ENCODE measurements around the gene LAMA2. TPM values are rescaled to one million over a fixed set of nuclear protein-coding genes. Genes with fewer than 3 reads are reported as not detected.

LAMA2 gene
- polyA plus RNA-seq, 1 donor from 2014 or later, result 2.5 TPM

DNA sequence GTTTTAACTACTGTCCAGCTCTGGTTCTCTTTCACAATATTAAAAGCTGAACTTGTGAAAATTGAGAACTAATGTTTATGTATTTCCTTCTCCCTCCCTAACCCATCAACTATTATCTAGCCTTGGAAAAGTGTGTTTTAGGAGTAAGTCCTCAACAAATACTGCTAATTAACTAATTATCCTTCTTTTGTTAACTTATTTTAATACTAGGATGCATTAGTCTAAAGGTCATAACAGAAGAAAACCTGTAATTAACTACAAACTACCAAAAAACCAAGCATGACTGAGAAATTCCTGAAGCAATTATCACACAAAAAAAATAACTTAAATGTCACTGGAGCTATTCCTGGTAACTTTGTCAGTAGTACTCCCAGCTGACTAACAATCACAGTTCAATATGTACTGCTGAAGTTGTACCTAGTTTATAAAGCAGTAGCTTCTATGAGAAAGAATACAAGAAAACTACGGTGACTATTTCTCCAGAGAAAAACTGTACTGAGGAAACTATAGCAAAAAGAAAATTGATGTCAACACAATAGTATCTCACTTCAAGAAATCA, 301.9 kb downstream of the LAMA2 start:
- H3K36me3 ChIP-seq (ENCODE audit: insufficient read depth, low read length), result no peaks in the 10 kb centered on the region
- H3K4me2 ChIP-seq (ENCODE audit: low read length), result no peak overlapping the region
- no peak overlapping the region for H3K27ac ChIP-seq (ENCODE audit: low read length)
- no peaks in the 10 kb centered on the region for H3K9me3 ChIP-seq (ENCODE audit: low read length)
- no peaks in the 10 kb centered on the region for H3F3A ChIP-seq (ENCODE audit: insufficient read depth, low read length, poor library complexity, severe bottlenecking)
- no peak overlapping the region for H2AFZ ChIP-seq (ENCODE audit: low read depth, low read length)
- no peaks in the 10 kb centered on the region for H3K9me2 ChIP-seq (ENCODE audit: insufficient read depth, low read length)
- no peaks in the 10 kb centered on the region for H4K20me1 ChIP-seq (ENCODE audit: insufficient read depth)
- H3K79me2 ChIP-seq (replicated peaks; ENCODE audit: insufficient read depth, low read length), result no peaks in the 10 kb centered on the region
- TF ChIP-seq RAD21 (conservative IDR thresholded peaks at IDR 0.05), result no peak
- H3K9ac ChIP-seq (ENCODE audit: low read length), result no peak overlapping the region
- no peak overlapping the region for H3K4me3 ChIP-seq (ENCODE audit: low read length)
- H3K27me3 ChIP-seq (ENCODE audit: insufficient read depth, low read depth, low read length), result peaks cover 3% of the 10 kb centered on the region

DNA sequence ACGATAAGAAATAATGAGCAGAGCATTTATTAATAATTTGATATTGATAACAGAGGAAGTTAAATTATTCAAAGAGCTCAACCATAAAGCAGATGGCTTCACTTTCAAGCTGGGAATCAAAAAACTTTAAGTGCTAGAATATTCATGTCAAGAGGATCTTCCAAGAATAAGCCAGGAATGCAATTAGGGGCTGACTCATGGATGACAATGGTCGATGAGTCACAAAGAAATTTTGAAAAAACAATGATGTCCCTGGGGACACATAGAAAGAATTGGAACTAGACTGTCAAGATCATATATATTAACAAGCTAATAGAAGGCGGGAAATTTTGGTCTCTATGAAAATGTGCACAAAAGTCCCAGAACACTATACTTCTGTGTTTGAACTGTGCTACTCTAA, 304.1 kb downstream of the LAMA2 start:
- Histone ChIP-seq H3K27me3 (ENCODE audit: insufficient read depth, low read depth, low read length) (peaks cover 5% of the 10 kb centered on the region), H2AFZ (ENCODE audit: low read depth, low read length) (no peak overlapping the region), H3F3A (ENCODE audit: insufficient read depth, low read length, poor library complexity, severe bottlenecking) (no peaks in the 10 kb centered on the region), H3K9me2 (ENCODE audit: insufficient read depth, low read length) (no peaks in the 10 kb centered on the region), H3K9me3 (ENCODE audit: low read length) (no peaks in the 10 kb centered on the region), H4K20me1 (ENCODE audit: insufficient read depth) (no peaks in the 10 kb centered on the region), H3K27ac (ENCODE audit: low read length) (no peak overlapping the region), H3K9ac (ENCODE audit: low read length) (no peak overlapping the region), H3K4me2 (ENCODE audit: low read length) (no peak overlapping the region), H3K36me3 (ENCODE audit: insufficient read depth, low read length) (no peaks in the 10 kb centered on the region), H3K4me3 (ENCODE audit: low read length) (no peak overlapping the region), H3K79me2 (replicated peaks; ENCODE audit: insufficient read depth, low read length) (no peaks in the 10 kb centered on the region)
- TF ChIP-seq EP300 (conservative IDR thresholded peaks at IDR 0.05; ENCODE audit: poor library complexity, severe bottlenecking), result no peak
- no peak for TF ChIP-seq TAF1 (IDR thresholded peaks at IDR 0.05; ENCODE audit: low read depth)
- TF ChIP-seq, protein P1, sequence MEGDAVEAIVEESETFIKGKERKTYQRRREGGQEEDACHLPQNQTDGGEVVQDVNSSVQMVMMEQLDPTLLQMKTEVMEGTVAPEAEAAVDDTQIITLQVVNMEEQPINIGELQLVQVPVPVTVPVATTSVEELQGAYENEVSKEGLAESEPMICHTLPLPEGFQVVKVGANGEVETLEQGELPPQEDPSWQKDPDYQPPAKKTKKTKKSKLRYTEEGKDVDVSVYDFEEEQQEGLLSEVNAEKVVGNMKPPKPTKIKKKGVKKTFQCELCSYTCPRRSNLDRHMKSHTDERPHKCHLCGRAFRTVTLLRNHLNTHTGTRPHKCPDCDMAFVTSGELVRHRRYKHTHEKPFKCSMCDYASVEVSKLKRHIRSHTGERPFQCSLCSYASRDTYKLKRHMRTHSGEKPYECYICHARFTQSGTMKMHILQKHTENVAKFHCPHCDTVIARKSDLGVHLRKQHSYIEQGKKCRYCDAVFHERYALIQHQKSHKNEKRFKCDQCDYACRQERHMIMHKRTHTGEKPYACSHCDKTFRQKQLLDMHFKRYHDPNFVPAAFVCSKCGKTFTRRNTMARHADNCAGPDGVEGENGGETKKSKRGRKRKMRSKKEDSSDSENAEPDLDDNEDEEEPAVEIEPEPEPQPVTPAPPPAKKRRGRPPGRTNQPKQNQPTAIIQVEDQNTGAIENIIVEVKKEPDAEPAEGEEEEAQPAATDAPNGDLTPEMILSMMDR (IDR thresholded peaks at IDR 0.05; ENCODE audit: poor library complexity, severe bottlenecking), result no peak

DNA sequence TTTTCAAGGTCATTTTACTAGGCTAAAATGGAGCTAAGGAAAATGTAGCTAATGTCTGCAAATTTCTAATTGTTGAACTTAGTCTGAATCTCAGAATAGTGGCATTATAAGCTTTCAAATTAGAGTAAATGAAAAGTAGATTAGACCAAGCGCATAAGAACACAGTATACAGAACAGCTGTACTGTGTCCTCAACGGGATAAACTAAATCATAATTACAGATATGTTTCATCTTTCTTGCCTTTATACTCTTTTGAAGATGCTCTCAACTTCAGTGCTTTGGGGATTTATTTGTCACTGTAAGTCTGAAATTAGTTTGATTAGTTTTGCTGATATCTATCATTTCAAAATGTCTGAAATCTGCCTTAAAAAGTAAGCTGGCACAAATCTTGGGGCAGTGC, 305.4 kb downstream of the LAMA2 start:
- no peaks in the 10 kb centered on the region for H3K36me3 ChIP-seq (ENCODE audit: insufficient read depth, low read length)
- no peaks in the 10 kb centered on the region for H3K9me3 ChIP-seq (ENCODE audit: low read length)
- H3K9ac ChIP-seq (ENCODE audit: low read length), result no peak overlapping the region
- no peaks in the 10 kb centered on the region for H3F3A ChIP-seq (ENCODE audit: insufficient read depth, low read length, poor library complexity, severe bottlenecking)
- no peak for TF ChIP-seq TAF1 (IDR thresholded peaks at IDR 0.05; ENCODE audit: low read depth)
- no peak for TF ChIP-seq RAD21 (conservative IDR thresholded peaks at IDR 0.05)
- TF ChIP-seq, protein P2, sequence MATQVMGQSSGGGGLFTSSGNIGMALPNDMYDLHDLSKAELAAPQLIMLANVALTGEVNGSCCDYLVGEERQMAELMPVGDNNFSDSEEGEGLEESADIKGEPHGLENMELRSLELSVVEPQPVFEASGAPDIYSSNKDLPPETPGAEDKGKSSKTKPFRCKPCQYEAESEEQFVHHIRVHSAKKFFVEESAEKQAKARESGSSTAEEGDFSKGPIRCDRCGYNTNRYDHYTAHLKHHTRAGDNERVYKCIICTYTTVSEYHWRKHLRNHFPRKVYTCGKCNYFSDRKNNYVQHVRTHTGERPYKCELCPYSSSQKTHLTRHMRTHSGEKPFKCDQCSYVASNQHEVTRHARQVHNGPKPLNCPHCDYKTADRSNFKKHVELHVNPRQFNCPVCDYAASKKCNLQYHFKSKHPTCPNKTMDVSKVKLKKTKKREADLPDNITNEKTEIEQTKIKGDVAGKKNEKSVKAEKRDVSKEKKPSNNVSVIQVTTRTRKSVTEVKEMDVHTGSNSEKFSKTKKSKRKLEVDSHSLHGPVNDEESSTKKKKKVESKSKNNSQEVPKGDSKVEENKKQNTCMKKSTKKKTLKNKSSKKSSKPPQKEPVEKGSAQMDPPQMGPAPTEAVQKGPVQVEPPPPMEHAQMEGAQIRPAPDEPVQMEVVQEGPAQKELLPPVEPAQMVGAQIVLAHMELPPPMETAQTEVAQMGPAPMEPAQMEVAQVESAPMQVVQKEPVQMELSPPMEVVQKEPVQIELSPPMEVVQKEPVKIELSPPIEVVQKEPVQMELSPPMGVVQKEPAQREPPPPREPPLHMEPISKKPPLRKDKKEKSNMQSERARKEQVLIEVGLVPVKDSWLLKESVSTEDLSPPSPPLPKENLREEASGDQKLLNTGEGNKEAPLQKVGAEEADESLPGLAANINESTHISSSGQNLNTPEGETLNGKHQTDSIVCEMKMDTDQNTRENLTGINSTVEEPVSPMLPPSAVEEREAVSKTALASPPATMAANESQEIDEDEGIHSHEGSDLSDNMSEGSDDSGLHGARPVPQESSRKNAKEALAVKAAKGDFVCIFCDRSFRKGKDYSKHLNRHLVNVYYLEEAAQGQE (IDR thresholded peaks at IDR 0.05; ENCODE audit: borderline replicate concordance), result no peak
- TF ChIP-seq MXI1 (conservative IDR thresholded peaks at IDR 0.05; ENCODE audit: poor library complexity, severe bottlenecking), result no peak
- no peak for TF ChIP-seq POLR2AphosphoS5 (IDR thresholded peaks at IDR 0.05)
- TF ChIP-seq EP300 (conservative IDR thresholded peaks at IDR 0.05; ENCODE audit: poor library complexity, severe bottlenecking), result no peak
- no peak for TF ChIP-seq SMC3 (conservative IDR thresholded peaks at IDR 0.05; ENCODE audit: poor library complexity)
- TF ChIP-seq, protein P1 (IDR thresholded peaks at IDR 0.05; ENCODE audit: poor library complexity, severe bottlenecking), result no peak
- TF ChIP-seq EZH2 (IDR thresholded peaks at IDR 0.05; ENCODE audit: borderline replicate concordance, insufficient read depth, low read length, poor library complexity, severe bottlenecking), result no peak
- no peaks in the 10 kb centered on the region for H3K9me2 ChIP-seq (ENCODE audit: insufficient read depth, low read length)
- no peak overlapping the region for H3K4me3 ChIP-seq (ENCODE audit: low read length)
- no peak overlapping the region for H3K27ac ChIP-seq (ENCODE audit: low read length)
- H4K20me1 ChIP-seq (ENCODE audit: insufficient read depth), result no peaks in the 10 kb centered on the region
- H3K4me2 ChIP-seq (ENCODE audit: low read length), result no peak overlapping the region
- H3K27me3 ChIP-seq (ENCODE audit: insufficient read depth, low read depth, low read length), result peaks cover 5% of the 10 kb centered on the region
- H2AFZ ChIP-seq (ENCODE audit: low read depth, low read length), result no peak overlapping the region
- H3K79me2 ChIP-seq (replicated peaks; ENCODE audit: insufficient read depth, low read length), result no peaks in the 10 kb centered on the region
